Measurements from ENCODE around the gene ZNF213.

ZNF213 gene

DNA sequence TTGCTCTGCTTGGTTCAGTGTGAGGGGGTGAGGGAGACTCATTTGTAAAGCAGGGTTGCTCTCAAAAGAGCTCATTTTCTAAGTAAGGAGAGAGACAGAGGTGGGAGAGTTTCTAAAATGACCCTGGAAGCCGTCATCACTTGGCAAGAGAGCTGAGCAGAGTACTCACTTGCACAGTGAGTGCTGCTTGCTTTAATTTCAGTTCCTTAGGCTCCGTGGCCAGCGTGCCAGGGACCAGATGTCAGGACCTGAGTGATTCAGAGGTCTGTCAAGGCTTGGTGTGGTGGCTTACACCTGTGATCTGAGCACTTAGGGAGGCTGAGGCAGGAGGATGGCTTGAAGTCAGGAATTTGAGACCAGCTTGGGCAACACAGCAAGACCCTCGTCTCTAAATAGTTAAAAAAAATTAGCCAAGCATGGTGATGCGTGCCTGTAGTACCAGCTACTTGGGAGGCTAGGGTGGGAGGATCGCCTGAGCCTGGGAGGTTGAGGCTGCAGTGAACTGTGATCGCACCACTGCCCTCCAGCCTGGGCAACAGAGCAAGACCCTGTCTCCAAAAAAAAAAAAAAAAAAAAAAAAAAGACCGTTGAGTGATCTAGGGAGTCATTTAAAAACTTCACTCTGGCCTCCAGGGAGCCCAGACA lies 11.8 kb upstream of the ZNF213 start:
- H3K27ac ChIP-seq, result no peak overlapping the region
- TF ChIP-seq ZFX (IDR thresholded peaks at IDR 0.05; ENCODE audit: borderline replicate concordance), result no peak
- TF ChIP-seq, protein P1, sequence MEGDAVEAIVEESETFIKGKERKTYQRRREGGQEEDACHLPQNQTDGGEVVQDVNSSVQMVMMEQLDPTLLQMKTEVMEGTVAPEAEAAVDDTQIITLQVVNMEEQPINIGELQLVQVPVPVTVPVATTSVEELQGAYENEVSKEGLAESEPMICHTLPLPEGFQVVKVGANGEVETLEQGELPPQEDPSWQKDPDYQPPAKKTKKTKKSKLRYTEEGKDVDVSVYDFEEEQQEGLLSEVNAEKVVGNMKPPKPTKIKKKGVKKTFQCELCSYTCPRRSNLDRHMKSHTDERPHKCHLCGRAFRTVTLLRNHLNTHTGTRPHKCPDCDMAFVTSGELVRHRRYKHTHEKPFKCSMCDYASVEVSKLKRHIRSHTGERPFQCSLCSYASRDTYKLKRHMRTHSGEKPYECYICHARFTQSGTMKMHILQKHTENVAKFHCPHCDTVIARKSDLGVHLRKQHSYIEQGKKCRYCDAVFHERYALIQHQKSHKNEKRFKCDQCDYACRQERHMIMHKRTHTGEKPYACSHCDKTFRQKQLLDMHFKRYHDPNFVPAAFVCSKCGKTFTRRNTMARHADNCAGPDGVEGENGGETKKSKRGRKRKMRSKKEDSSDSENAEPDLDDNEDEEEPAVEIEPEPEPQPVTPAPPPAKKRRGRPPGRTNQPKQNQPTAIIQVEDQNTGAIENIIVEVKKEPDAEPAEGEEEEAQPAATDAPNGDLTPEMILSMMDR (IDR thresholded peaks at IDR 0.05), result no peak

GRCh38 chr16:3123986-3124886 lies 10.6 kb upstream of the ZNF213 start:
- H3K27ac ChIP-seq, result peak overlapping the region; percentile 97
- TF ChIP-seq, protein P1 (IDR thresholded peaks at IDR 0.05), result peak; percentile 49
- no peak for TF ChIP-seq ZFX (IDR thresholded peaks at IDR 0.05; ENCODE audit: borderline replicate concordance)

DNA sequence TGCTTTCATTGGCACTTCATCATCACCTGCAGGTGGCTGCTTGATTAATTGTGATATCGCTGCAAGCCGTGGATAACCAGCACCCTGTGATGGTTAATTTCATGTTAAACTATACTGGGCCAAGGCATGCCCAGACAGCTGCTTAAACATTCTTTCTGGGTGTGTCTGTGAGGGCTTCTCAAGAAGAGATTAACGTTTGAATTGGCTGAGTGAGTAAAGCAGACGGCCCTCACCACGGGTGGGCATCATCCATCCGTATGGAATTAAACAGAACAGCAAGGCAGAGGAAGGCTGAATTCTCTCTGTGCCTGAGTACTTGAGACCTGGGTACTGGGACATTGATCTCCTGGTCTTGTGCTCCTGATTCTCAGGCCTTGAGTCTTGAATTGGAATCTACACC lies 7.1 kb upstream of the ZNF213 start:
- TF ChIP-seq, protein P1 (IDR thresholded peaks at IDR 0.05), result no peak
- TF ChIP-seq ZFX (IDR thresholded peaks at IDR 0.05; ENCODE audit: borderline replicate concordance), result no peak
- H3K27ac ChIP-seq, result no peak overlapping the region

DNA sequence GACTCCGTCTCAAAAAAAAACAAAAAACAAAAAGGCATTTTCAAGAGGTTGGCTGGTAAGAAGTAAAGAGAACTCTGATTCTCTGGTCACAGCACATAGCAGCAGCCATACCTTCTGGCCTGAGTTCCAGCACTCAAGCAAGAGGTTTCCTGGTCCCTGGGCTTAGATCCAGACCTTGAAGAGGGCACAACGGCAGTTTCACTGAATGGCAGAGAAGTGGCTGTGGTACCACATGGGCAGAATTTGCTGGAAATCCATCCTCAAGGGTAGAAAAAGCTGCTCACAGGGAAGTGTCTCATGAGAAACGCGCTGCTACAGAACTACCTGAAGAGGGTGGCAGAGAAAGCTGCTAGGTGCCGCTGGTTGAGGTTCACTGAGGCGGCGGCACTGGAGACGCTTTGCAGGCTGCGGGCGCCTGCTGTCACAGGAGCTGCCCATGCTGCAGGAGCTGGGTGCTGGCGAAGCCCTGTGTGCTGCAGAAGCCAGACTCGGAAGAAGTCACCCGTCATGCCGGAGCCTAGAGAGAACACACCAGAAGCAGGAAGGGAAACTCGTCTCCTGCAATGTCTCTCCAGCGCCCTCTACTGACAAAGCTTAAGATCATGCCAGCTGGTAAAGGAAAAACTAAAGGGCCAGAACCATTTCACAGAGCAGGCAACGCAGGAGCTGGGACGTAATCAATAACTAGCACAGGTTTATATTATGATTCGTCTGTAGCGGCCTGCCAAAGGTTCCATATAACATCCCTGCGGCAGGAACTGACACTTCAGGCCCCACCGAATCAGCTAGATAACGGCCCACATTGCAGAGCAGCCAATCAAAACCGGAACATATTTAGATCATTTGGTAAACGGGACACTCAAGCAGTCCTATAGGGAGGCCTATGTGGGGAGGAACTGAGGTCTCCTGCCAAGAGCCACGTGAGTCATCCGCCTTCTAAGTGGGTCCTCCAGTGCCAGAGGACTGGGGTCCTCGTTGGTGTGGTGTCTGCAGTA lies 5.4 kb upstream of the ZNF213 start:
- TF ChIP-seq, protein P1 (IDR thresholded peaks at IDR 0.05), result peak; percentile 98
- TF ChIP-seq ZFX (IDR thresholded peaks at IDR 0.05; ENCODE audit: borderline replicate concordance), result no peak
- H3K27ac ChIP-seq, result peak overlapping the region; percentile 59

- peak overlapping the region; percentile 31; the same call in 1 of the 2 replicates for H3K27ac ChIP-seq
- TF ChIP-seq, protein P1 (IDR thresholded peaks at IDR 0.05), result peak; percentile 81
- no peak for TF ChIP-seq ZFX (IDR thresholded peaks at IDR 0.05; ENCODE audit: borderline replicate concordance)
These were observed 3.0 kb upstream of the ZNF213 start for GRCh38 chr16:3131755-3132377.

- no peak for TF ChIP-seq ZFX (IDR thresholded peaks at IDR 0.05; ENCODE audit: borderline replicate concordance)
- TF ChIP-seq, protein P1 (IDR thresholded peaks at IDR 0.05), result no peak
- peak overlapping the region; percentile 85 for H3K27ac ChIP-seq
These were observed 985 bp upstream of the ZNF213 start for GRCh38 chr16:3133844-3134243.

All from 22Rv1 (cell line).